Measurements from ENCODE around the gene OOSP2. TPM values are rescaled to one million over a fixed set of nuclear protein-coding genes. Genes with fewer than 3 reads are reported as not detected.

OOSP2 gene
- polyA plus RNA-seq, 4 donors, result not detected

GRCh38 chr11:60077981-60078380 is 37.8 kb downstream of the OOSP2 start:
- no peak for DNase-seq (ENCODE audit: low read depth in 4 of 4, low spot score in 3 of 4)

DNA sequence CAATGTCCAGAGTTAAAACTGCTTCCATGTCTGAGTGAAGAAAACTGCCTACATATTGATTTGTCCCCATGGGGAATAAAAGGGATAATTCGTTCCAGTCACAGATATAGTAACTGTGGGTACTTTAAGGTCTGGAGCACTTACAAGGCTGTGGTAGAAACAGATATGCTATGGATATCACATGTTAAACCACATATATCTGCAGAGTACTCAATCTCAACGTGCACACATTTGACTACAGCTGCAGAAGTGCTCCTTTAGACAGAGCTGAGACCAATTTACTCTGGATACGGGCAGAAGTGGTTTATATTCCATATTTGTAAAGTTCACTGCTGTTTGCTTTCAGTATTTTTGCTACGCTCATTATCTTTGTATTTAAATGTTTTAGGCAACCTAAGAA is 38.5 kb downstream of the OOSP2 start:
- DNase-seq (ENCODE audit: low read depth in 4 of 4, low spot score in 3 of 4), result no peak

DNA sequence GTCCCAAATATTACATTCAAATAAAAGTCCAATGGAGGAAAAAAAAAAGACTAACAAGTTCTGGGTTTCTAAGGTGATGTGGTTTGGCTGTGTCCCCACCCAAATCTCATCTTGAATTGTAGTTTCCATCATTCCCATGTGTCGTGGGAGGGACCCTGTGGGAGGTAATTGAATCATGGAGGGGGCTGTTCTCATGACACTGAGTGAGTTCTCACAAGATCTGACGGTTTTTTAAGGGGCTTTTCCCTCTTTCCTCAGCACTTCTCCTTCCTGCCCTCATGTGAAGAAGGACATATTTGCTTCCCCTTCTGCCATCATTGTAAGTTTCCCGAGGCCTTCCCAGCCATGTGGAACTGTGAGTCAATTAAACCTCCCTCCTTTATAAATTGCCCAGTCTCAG is 40.3 kb downstream of the OOSP2 start:
- DNase-seq (ENCODE audit: low read depth in 4 of 4, low spot score in 3 of 4), result no peak

- no peak for DNase-seq (ENCODE audit: low read depth in 4 of 4, low spot score in 3 of 4)
Measured at GRCh38 chr11:60084631-60085273, 44.5 kb downstream of the OOSP2 start.

DNA sequence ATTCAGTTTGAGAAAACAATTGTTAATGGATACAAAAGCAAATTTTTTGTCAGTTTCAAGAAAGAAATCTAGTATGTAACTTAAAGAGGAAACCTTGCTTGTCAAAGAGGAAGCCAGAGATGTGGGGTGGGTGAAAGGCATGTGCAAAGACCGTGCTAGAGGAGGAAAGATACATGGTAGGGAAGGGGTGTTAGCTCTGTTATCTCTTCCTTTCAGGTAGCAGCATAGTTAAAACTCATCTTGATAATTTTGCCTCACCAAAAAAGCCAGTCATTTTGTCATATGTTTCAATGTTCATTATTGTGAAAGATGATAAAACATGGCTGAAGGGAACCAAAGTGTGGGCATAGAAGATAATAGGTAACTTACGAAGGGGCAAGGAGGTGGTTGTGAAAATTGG is 45.7 kb downstream of the OOSP2 start:
- no peak for DNase-seq (ENCODE audit: low read depth in 4 of 4, low spot score in 3 of 4)

DNA sequence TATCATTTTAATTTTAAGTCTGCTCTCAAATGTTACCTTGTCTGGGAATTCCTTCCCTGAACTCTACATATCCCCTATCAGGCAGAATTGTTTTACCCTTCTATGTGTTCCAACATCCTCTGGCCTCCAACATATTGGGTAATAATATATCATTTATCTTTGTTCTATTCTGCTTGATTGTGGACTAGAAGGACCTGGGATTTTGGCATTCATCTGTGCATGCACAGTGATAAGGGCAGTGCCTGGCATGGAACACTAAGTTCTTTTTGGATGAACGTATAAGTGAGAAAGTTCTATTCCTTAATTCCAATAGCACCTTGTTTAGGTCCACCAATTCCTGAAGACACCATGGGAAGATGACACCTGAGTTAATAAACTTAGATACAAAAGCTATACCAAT is 47.0 kb downstream of the OOSP2 start:
- DNase-seq (ENCODE audit: low read depth in 4 of 4, low spot score in 3 of 4), result no peak

- DNase-seq (ENCODE audit: low read depth in 4 of 4, low spot score in 3 of 4), result no peak
Measured at GRCh38 chr11:60088364-60088763, 48.2 kb downstream of the OOSP2 start, which contains the start of gene MS4A2. Gene MS4A2, plus strand, starts transcription at chr11:60088664. Its CDS starts 102 bp downstream, at chr11:60088766.

DNA sequence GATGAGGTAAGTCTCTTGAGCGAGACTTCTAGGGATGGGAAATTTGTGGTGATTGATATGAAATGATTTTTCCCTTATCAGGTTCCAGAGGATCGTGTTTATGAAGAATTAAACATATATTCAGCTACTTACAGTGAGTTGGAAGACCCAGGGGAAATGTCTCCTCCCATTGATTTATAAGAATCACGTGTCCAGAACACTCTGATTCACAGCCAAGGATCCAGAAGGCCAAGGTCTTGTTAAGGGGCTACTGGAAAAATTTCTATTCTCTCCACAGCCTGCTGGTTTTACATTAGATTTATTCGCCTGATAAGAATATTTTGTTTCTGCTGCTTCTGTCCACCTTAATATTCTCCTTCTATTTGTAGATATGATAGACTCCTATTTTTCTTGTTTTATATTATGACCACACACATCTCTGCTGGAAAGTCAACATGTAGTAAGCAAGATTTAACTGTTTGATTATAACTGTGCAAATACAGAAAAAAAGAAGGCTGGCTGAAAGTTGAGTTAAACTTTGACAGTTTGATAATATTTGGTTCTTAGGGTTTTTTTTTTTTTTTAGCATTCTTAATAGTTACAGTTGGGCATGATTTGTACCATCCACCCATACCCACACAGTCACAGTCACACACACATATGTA is 55.4 kb downstream of the OOSP2 start:
- no peak for DNase-seq (ENCODE audit: low read depth in 4 of 4, low spot score in 3 of 4)

- DNase-seq (ENCODE audit: low read depth in 4 of 4, low spot score in 3 of 4), result no peak
Measured at GRCh38 chr11:60097189-60097588, 57.0 kb downstream of the OOSP2 start.

Other genes with a start within 250 kb of the OOSP2 start
- 10 to 100 TPM; 45.1 to 62.8 (median 61.5) TPM for gene MRPL16, start 229.6 kb upstream of the OOSP2 start, polyA plus RNA-seq (ENCODE audit: insufficient read length in 4 of 4)
- gene CBLIF, start 194.9 kb upstream of the OOSP2 start, polyA plus RNA-seq (ENCODE audit: insufficient read length in 4 of 4), result not detected
- gene TCN1, start 173.9 kb upstream of the OOSP2 start, polyA plus RNA-seq (ENCODE audit: insufficient read length in 4 of 4), result under 1 TPM in 3 of 4 donors, not detected in 1; 0.34 to 0.58 (median 0.57) TPM
- gene OOSP3, start 161.6 kb upstream of the OOSP2 start, polyA plus RNA-seq (ENCODE audit: insufficient read length in 4 of 4), result not detected
- under 1 TPM in 3 of 4 donors, not detected in 1; 0.16 to 0.42 (median 0.40) TPM for gene OOSP1, start 102.0 kb upstream of the OOSP2 start, polyA plus RNA-seq (ENCODE audit: insufficient read length in 4 of 4)
- not detected for gene OOSP4A, start 76.4 kb upstream of the OOSP2 start, polyA plus RNA-seq (ENCODE audit: insufficient read length in 4 of 4)
- not detected for gene OOSP4B, start 23.2 kb upstream of the OOSP2 start, polyA plus RNA-seq (ENCODE audit: insufficient read length in 4 of 4)
- 1 to 10 TPM in 1 of 4 donors, under 1 TPM in 3; 0.26 to 1.3 (median 0.53) TPM for gene MS4A3, start 16.3 kb downstream of the OOSP2 start, polyA plus RNA-seq (ENCODE audit: insufficient read length in 4 of 4)
- gene MS4A2, start 48.3 kb downstream of the OOSP2 start, polyA plus RNA-seq (ENCODE audit: insufficient read length in 4 of 4), result under 1 TPM in 2 of 4 donors, not detected in 2; 0.04 to 0.15 TPM
- 10 to 100 TPM; 15.7 to 33.9 (median 17.0) TPM for gene MS4A6A, start 142.7 kb downstream of the OOSP2 start, polyA plus RNA-seq (ENCODE audit: insufficient read length in 4 of 4)
- 1 to 10 TPM in 3 of 4 donors, under 1 TPM in 1; 0.83 to 1.4 (median 1.2) TPM for gene MS4A4E, start 202.7 kb downstream of the OOSP2 start, polyA plus RNA-seq (ENCODE audit: insufficient read length in 4 of 4)
- 10 to 100 TPM in 2 of 4 donors, 1 to 10 TPM in 2; 5.9 to 15.3 (median 8.3) TPM for gene MS4A4A, start 240.3 kb downstream of the OOSP2 start, polyA plus RNA-seq (ENCODE audit: insufficient read length in 4 of 4)